HG03159 (cell line): ENCODE data around the gene IQCN.

Experiments
- ATAC-seq: cut with Tn5 transposase; IDR thresholded peaks from one replicate; pipeline ENCODE4 v1.9.1; 2021; ENCODE audit warnings: mild to moderate bottlenecking, moderate library complexity; ENCODE audit not compliant: unreplicated experiment

IQCN gene

GRCh38 chr19:18274219-18274780 lies at the start of gene IQCN:
IQCN (minus strand) TSS chr19:18274452; CDS start chr19:18269478, 4,974 bp downstream.
- ATAC-seq, result no peak

- ATAC-seq, result peak; percentile 84
Observed at GRCh38 chr19:18322759-18323460, 48.7 kb upstream of the IQCN start, which contains the start of gene LSM4. LSM4 (minus strand) TSS chr19:18323076; CDS start chr19:18323020, 56 bp downstream.

- ATAC-seq, result peak; percentile 1
Observed at GRCh38 chr19:18322318-18322758, 48.1 kb upstream of the IQCN start.

GRCh38 chr19:18321734-18322102 lies 47.5 kb upstream of the IQCN start:
- ATAC-seq, result no peak

GRCh38 chr19:18320865-18321733 lies 46.8 kb upstream of the IQCN start:
- no peak for ATAC-seq

- ATAC-seq, result no peak
Observed at GRCh38 chr19:18319591-18320135, 45.4 kb upstream of the IQCN start.

- ATAC-seq, result no peak
Observed at GRCh38 chr19:18317961-18318800, 43.9 kb upstream of the IQCN start.

- ATAC-seq, result no peak
Observed at GRCh38 chr19:18313398-18313797, 39.1 kb upstream of the IQCN start.

- no peak for ATAC-seq
Observed at GRCh38 chr19:18312092-18312534, 37.9 kb upstream of the IQCN start.

- ATAC-seq, result no peak
Observed at GRCh38 chr19:18311502-18312091, 37.3 kb upstream of the IQCN start.

- ATAC-seq, result no peak
Observed at GRCh38 chr19:18310966-18311365, 36.7 kb upstream of the IQCN start.

GRCh38 chr19:18310118-18310909 lies 36.1 kb upstream of the IQCN start:
- ATAC-seq, result no peak

GRCh38 chr19:18309525-18310064 lies 35.3 kb upstream of the IQCN start:
- no peak for ATAC-seq

GRCh38 chr19:18308948-18309325 lies 34.7 kb upstream of the IQCN start:
- no peak for ATAC-seq

- no peak for ATAC-seq
Observed at GRCh38 chr19:18308051-18308947, 34.0 kb upstream of the IQCN start.

GRCh38 chr19:18307271-18307681 lies 33.0 kb upstream of the IQCN start:
- no peak for ATAC-seq

- ATAC-seq, result no peak
Observed at GRCh38 chr19:18306888-18307260, 32.6 kb upstream of the IQCN start.
